ENCODE results near the gene PPL. TPM values are rescaled to one million over a fixed set of nuclear protein-coding genes. Genes with fewer than 3 reads are reported as not detected.
A peak's percentile ranks its signal among the peaks of the same experiment; 100 is the strongest.

The PPL gene
- total and polyA plus RNA-seq, 2 of the 13 experiments (the other 11 are each of a cell fraction or from before 2014, with no cell fraction given) = 5.7 to 6.6 TPM

GRCh38 chr16:4924593-4925292, 12.2 kb downstream of the PPL start (continued):
- TF ChIP-seq ZNF709 (CRISPR knock-in tag; IDR thresholded peaks at IDR 0.05) (no peak), ZFY (CRISPR knock-in tag; IDR thresholded peaks at IDR 0.05) (no peak; the same call in 1 of the 2 replicates), RORA (CRISPR knock-in tag; IDR thresholded peaks at IDR 0.05) (no peak), KAT7 (CRISPR knock-in tag; IDR thresholded peaks at IDR 0.05; ENCODE audit: borderline replicate concordance) (no peak), SNAI1 (CRISPR knock-in tag; IDR thresholded peaks at IDR 0.05; ENCODE audit: borderline replicate concordance) (no peak), CAMTA2 (CRISPR knock-in tag; IDR thresholded peaks at IDR 0.05; ENCODE audit: borderline replicate concordance) (no peak), ZC3H4 (CRISPR knock-in tag; IDR thresholded peaks at IDR 0.05; ENCODE audit: borderline replicate concordance) (no peak), ZNF569 (CRISPR knock-in tag; IDR thresholded peaks at IDR 0.05; ENCODE audit: borderline replicate concordance) (no peak), E2F1 (CRISPR knock-in tag; IDR thresholded peaks at IDR 0.05) (no peak), POLR2A (IDR thresholded peaks at IDR 0.05; ENCODE audit: insufficient read depth in 1 of 2, low read depth in 2 of 2, low read length in 2 of 2) (no peak), YY1 (IDR thresholded peaks at IDR 0.05; ENCODE audit: insufficient read depth, insufficient replicate concordance, low read depth, low read length) (no peak), ZNF646 (CRISPR knock-in tag; IDR thresholded peaks at IDR 0.05) (no peak), PHF21A (CRISPR knock-in tag; IDR thresholded peaks at IDR 0.05) (peak; percentile 95), NPAS2 (CRISPR knock-in tag; IDR thresholded peaks at IDR 0.05; ENCODE audit: borderline replicate concordance) (no peak), SAP130 (CRISPR knock-in tag; IDR thresholded peaks at IDR 0.05; ENCODE audit: low read depth) (peak; percentile 56), RFX3 (CRISPR knock-in tag; IDR thresholded peaks at IDR 0.05) (no peak), POGZ (CRISPR knock-in tag; IDR thresholded peaks at IDR 0.05) (no peak), ZSCAN21 (CRISPR knock-in tag; IDR thresholded peaks at IDR 0.05; ENCODE audit: borderline replicate concordance) (peak; percentile 56; the same call in 1 of the 2 replicates), ZSCAN25 (CRISPR knock-in tag; IDR thresholded peaks at IDR 0.05) (peak; percentile 88; the same call in 1 of the 2 replicates)

Data from HepG2 (cell line).